Activated T-helper 9 cell treated with anti-CD3 and anti-CD28 coated beads, Interleukin-2, amount 50 U/mL, for 16 hours (primary cell): ENCODE data around the gene ALKBH6.

Experiments
- DNase-seq: peaks from one replicate; pipeline ENCODE4 v3.0.0-alpha.2; 2020; ENCODE audit warnings: low read depth

Gene ALKBH6

GRCh38 chr19:36030264-36031148, 16.5 kb upstream of the ALKBH6 start:
- DNase-seq: no peak

GRCh38 chr19:36028313-36029041, 14.5 kb upstream of the ALKBH6 start:
- no peak for DNase-seq

DNA sequence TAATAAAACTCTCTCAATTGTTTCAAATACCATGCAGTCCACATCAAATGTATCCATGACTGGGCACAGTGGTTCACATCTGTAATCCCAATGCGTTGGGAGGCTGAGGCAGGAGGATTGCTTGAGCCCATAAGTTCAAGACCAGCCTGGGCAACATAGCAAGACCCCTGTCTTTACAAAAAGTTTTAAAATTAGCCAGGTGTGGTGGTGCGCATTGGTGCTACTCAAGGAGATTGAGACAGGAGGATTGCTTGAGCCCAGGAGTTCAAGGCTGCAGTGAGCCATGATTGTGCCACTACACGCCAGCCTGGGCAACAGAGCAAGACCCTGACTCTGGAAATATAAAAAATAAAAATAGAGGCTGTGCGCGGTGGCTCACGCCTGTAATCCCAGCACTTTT, 13.7 kb upstream of the ALKBH6 start:
- DNase-seq: no peak

GRCh38 chr19:36026091-36026876, 12.3 kb upstream of the ALKBH6 start:
- no peak for DNase-seq

DNA sequence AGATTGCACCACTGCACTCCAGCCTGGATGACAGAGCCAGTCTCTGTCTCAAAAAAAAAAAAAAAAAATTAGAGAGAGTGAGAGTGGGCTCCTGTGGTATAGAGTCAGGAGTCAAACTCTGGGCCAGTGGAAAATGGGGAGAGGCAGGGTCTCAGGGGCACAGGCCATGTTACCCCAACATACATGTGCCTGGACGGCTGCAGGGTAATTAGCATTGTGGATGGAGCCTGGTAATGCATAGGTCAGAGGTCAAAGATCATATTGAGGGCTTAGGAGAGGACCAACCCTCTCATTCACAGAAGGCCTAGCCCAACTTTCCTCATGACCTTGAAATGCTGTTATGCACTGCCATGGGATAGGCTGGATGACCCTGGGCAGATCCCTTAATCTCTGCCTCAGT, 11.5 kb upstream of the ALKBH6 start:
- no peak for DNase-seq

- DNase-seq: no peak
Measured at GRCh38 chr19:36023432-36023831, 9.4 kb upstream of the ALKBH6 start.

DNA sequence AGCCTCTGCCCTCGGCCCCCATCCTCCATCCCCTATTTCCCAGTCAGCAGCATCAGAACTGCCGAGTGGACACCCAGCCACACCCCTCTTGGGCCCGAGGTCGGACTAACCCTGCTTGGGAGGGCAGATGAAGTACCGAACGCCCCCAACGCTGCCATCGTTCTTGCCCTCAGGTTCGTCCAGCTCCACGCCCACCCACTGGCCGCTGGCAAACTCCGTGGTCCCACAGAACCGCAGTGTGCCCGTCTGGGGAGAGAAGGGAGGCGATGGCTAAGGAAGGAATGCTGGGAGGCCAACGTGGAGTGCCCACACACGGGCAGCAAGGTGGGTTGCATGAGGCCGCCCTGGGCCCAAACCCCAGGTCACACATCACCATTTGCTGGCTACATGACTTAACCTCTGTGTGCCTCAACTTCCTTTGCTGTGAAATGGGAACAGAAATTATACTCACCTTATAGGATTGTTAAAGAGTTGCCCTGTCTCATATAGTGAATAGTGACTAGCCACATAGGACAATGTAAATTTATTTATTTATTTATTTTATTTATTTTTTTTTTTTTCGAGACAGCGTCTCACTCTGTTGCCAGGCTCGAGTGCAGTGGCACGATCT, 5.2 kb upstream of the ALKBH6 start:
- DNase-seq: no peak

- no peak for DNase-seq
Measured at GRCh38 chr19:36013280-36014011, 567 bp downstream of the ALKBH6 start.

DNA sequence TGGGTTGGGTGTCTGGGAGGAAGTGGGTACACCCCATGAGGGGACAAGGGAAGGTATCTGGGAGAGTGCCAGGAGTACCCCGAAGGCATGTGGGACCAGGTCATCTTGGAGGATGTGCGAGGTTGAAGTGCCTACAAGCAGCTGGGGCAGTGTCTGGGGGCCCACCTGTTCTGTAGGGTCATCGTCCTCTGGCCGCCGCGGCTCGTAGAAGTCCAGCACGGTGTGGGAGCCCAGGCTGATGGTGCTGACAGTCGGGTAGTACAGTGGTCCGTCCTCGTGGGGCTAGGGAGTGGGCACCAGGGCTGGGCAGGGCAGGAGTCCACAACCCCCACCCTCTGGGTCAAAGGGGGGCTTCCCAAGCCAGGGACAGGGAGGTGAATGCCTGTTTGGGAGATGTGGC, 3.6 kb downstream of the ALKBH6 start:
- DNase-seq: no peak

DNA sequence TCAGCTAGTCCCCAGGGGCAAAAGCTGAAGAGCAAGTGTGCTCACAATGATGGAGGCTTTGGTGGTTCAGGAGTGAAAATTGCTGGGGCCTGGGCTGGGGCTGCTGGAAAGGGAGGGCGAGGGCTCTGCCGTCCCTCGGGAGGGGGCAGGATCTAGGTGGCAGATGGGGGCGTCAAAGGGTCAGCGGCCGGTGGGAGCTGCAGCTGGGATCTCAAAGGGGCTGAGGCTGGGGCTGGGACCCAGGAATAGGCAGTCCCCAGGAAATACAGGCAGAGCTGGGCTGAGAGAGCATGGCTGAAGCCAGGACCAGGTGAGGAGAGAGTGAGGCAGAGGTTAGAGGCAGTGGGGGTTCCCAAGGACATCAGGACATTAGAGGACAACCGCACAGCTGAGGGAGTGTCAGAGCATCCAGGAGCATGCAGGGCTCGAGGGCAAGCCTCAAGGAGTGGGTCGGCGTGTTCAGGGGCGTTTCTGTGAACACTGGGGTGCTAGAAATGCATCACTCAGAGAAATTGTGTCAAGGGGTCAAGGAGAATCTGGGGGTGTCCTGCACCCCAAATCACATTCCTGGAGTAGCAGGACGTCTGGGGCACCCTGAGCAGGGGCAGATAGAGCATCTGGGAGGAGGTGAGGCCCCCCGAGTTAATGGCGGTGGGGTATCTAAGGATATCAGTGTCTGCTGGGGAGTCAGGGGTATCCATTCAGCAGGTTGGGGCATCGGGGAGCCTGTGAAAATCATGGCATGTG, 4.2 kb downstream of the ALKBH6 start:
- DNase-seq: no peak

DNA sequence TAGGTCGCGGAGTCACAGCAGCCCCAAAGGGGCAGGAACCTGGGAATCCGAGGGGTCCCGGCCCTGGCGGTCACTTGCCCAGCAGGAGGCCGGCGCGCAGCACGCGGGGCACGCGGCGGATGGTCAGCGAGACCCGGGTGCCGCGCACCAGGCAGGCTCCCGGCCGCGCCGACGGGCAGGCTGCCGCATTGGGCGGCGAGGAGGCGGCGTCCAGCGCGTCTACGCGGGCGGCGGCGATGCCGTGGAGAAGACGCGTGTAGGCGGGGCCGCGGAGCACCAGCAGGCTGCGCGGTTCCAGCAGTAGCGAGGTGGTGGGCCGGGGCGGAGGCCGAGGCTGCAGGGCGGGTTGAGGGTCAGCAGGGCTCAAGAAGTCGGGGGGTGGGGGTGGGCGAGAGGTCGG, 4.8 kb downstream of the ALKBH6 start:
- peak; percentile 34 for DNase-seq

GRCh38 chr19:36008336-36008978, 5.6 kb downstream of the ALKBH6 start, which contains the start of gene SYNE4:
Gene SYNE4, minus strand, starts transcription at chr19:36008813. Its CDS starts 132 bp downstream, at chr19:36008681.
- DNase-seq: no peak

GRCh38 chr19:36006955-36007354, 7.1 kb downstream of the ALKBH6 start:
- no peak for DNase-seq

DNA sequence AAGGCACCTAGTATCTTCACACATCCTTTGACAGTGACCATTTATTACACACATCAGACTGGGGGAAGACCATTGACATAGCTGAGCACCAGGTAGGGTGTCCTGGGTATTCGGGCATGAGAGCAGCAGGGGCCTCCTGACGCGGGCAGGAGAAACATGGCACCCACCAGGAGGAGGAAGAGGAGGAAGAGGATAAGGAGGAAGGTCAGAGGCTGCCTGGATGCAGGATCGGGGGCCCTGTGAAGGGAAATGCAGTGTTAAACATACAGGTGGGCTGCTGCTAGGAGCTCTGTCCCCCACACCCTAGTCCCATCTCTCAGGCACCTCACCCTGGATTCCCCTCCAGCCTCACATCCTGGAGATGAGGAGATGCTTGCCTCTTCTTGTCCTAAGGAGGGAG, 10.7 kb downstream of the ALKBH6 start:
- DNase-seq: no peak

DNA sequence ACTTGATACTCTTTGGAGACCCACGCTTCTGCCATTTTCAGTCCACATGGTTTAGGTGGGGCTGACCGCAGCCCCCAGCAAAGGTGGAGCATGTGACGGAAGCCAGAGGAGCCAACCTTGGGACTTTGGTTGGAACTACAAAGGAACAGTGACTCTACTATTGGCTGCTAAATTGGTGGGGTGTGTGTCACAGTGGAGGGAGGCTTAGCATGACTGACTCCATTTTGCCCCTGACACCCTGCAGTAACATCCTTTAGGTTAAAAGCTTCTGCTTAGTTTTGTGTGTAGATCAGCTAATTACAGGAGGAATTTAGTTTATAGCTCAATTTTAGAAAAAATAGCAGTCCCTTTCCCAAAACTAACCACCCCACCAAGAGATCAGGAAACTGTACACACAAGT, 12.4 kb downstream of the ALKBH6 start:
- no peak for DNase-seq

GRCh38 chr19:35996777-35997176, 17.2 kb downstream of the ALKBH6 start:
- DNase-seq: no peak

DNA sequence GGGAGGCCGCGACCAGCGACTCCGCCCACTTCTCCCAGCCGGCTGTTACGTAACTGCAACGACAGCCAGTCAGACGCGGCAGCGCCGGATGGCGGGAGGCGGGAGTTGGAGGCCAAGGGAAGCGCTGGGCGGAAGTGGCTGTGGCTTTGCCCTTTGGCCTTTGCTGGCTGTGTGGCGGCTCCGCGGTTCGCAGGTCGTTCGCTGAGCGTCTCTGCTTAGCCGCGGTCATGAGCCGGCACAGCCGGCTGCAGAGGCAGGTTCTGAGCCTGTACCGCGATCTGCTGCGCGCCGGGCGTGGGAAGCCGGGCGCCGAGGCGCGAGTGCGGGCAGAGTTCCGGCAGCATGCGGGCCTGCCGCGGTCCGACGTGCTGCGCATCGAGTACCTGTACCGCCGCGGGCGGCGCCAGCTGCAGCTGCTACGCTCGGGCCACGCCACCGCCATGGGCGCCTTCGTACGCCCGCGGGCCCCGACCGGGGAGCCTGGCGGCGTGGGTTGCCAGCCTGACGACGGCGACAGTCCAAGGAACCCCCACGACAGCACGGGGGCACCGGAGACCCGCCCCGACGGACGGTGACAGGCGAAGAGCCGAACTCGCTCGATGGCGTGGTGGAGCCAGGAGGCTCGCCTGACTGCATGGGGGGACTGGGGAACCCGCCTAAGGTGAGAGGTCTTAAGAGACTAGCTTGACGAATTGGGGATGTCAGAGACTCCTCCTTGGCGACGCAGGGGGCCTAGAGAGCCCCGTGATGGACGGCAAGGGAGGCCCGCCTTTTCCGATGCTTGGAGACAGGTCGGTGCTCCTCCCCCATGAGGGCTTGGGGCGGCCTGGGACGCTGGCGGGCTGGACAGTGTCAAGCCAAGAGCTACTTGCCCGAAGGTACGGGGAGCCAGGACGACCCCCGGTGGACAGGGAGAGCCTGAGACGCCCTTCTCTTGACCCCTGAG, 18.7 kb downstream of the ALKBH6 start, which contains the start of gene SDHAF1:
Gene SDHAF1, plus strand, starts transcription at position 141 of the 946 bp plus-strand sequence. Its CDS starts 87 bp downstream, at position 228.
- peak; percentile 91 for DNase-seq

DNA sequence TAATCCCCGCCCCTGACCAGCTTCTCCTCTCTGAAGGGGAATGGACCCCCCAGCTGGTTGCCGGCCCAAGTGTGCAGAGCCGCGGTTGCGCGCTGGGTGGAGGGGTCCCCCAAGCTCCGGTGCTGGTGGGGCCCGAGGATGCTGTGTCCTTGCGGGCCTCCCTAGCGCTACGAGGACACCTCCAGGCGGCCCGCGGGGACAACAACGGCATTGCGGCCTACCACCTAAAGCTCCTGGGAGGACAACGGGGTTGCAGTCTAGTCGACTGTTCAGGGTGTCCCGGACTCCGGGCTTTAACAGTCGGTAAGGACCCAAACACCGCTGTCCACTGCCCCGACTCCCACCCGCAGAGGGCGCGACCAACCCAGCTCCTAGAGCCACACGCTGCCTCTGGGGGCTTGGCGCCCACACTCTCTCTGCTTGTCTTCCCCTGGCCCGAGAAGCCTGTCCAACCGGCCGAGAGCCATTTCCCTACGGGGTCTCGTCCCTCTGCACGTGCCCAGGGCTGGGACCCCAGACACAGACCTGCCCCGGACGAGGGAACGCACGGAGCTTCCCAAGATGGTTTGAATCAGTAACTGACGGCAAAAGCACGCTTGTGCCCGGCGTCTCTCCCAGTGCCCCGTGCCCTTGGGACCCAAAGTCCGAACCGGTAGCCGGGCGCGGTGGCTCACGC, 20.0 kb downstream of the ALKBH6 start:
- no peak for DNase-seq
